HepG2 (cell line): ENCODE measurements around the gene LSS. TPM values are rescaled to one million over a fixed set of nuclear protein-coding genes. Genes with fewer than 3 reads are reported as not detected.
A peak's percentile ranks its signal among the peaks of the same experiment; 100 is the strongest.

Experiments
- ATF3 ChIP-seq: sonication (generic); formaldehyde crosslinking; IDR thresholded peaks from 2 replicates; pipeline ENCODE4 v1.4.0; 2020; ENCODE audit warnings: missing genetic modification reagents
- ATF4 ChIP-seq, 2 experiments: fragments of 450-650 bp in 1 of 2; sonication (generic) in 1 of 2; formaldehyde crosslinking; IDR thresholded peaks; 2 replicates each; pipeline versions ENCODE4 v1.5.0 to v1.8.0; 2020 to 2022; ENCODE audit warnings: mild to moderate bottlenecking in 1 of 2, missing genetic modification reagents in 1 of 2
- CBX5 ChIP-seq: sonication (generic); formaldehyde crosslinking; IDR thresholded peaks from 2 replicates; pipeline ENCODE4 v1.4.0; 2020; ENCODE audit warnings: missing genetic modification reagents, borderline replicate concordance
- CREB1 ChIP-seq, 2 experiments: fragments of 450-650 bp in 1 of 2; IDR thresholded peaks; 2 replicates each; pipeline ENCODE4 v1.6.1; 2016 to 2017; ENCODE audit warnings: control low read depth in 1 of 2, mild to moderate bottlenecking in 1 of 2, missing compliant biosample characterization in 1 of 2, missing genetic modification characterization in 1 of 2
- DRAP1 ChIP-seq: IDR thresholded peaks from 2 replicates; pipeline ENCODE4 v1.6.1; 2016; ENCODE audit warnings: missing genetic modification reagents, missing compliant biosample characterization
- HMG20A ChIP-seq: IDR thresholded peaks from 2 replicates; pipeline ENCODE4 v1.6.1; 2016; ENCODE audit warnings: borderline replicate concordance
- JUND ChIP-seq: sonication (generic); formaldehyde crosslinking; IDR thresholded peaks from 2 replicates; pipeline ENCODE4 v1.8.0; 2022; ENCODE audit warnings: mild to moderate bottlenecking, missing genetic modification reagents
- LCORL ChIP-seq, 2 experiments: fragments of 450-650 bp in 1 of 2; sonication (generic) in 1 of 2; formaldehyde crosslinking in 1 of 2; IDR thresholded peaks; 2 replicates each; pipeline versions ENCODE4 v1.5.0 to v1.6.1; 2017 to 2020; ENCODE audit warnings: antibody characterized with exemption in 1 of 2, missing genetic modification reagents in 1 of 2
- MED1 ChIP-seq: sonication (generic); formaldehyde crosslinking; IDR thresholded peaks from 2 replicates; pipeline ENCODE4 v1.4.0; 2020; ENCODE audit warnings: missing genetic modification reagents
- MTA3 ChIP-seq: sonication (generic); formaldehyde crosslinking; IDR thresholded peaks from 2 replicates; pipeline ENCODE4 v1.4.0; 2020; ENCODE audit warnings: missing genetic modification reagents
- PAF1 ChIP-seq: IDR thresholded peaks from 2 replicates; pipeline ENCODE4 v1.6.1; 2016; ENCODE audit warnings: missing genetic modification reagents, missing compliant biosample characterization
- PAX8 ChIP-seq: sonication (generic); formaldehyde crosslinking; IDR thresholded peaks from 2 replicates; pipeline ENCODE4 v1.8.0; 2022; ENCODE audit warnings: mild to moderate bottlenecking, missing genetic modification reagents, borderline replicate concordance
- POGK ChIP-seq: sonication (generic); formaldehyde crosslinking; conservative IDR thresholded peaks from 2 replicates; pipeline ENCODE4 v1.8.0; 2022; ENCODE audit warnings: mild to moderate bottlenecking, moderate library complexity, missing genetic modification reagents
- SALL1 ChIP-seq: sonication (generic); formaldehyde crosslinking; IDR thresholded peaks from 2 replicates; pipeline ENCODE4 v1.8.0; 2022; ENCODE audit warnings: mild to moderate bottlenecking, missing genetic modification reagents
- SMAD9 ChIP-seq: sonication (generic); formaldehyde crosslinking; IDR thresholded peaks from 2 replicates; pipeline ENCODE4 v1.5.1; 2020; ENCODE audit warnings: mild to moderate bottlenecking, missing genetic modification reagents
- TP53 ChIP-seq: sonication (generic); formaldehyde crosslinking; conservative IDR thresholded peaks from 2 replicates; pipeline ENCODE4 v1.4.0; 2020; ENCODE audit warnings: missing genetic modification reagents
- ZMAT3 ChIP-seq: sonication (generic); formaldehyde crosslinking; conservative IDR thresholded peaks from 2 replicates; pipeline ENCODE4 v1.7.0; 2021; ENCODE audit warnings: missing genetic modification reagents
- ZMYM4 ChIP-seq: sonication (generic); formaldehyde crosslinking; IDR thresholded peaks from 2 replicates; pipeline ENCODE4 v1.8.1; 2023; ENCODE audit warnings: mild to moderate bottlenecking, missing genetic modification reagents
- ZNF414 ChIP-seq: sonication (generic); formaldehyde crosslinking; IDR thresholded peaks from 2 replicates; pipeline ENCODE4 v1.5.0; 2020; ENCODE audit warnings: missing genetic modification reagents
- ZNF574 ChIP-seq: sonication (generic); formaldehyde crosslinking; IDR thresholded peaks from 2 replicates; pipeline ENCODE4 v1.4.0; 2020; ENCODE audit warnings: missing genetic modification reagents
- ZNF737 ChIP-seq: sonication (generic); formaldehyde crosslinking; IDR thresholded peaks from 2 replicates; pipeline ENCODE4 v1.5.0; 2020; ENCODE audit warnings: missing genetic modification reagents, mild to moderate bottlenecking, borderline replicate concordance
- ZNF776 ChIP-seq: sonication (generic); formaldehyde crosslinking; IDR thresholded peaks from 2 replicates; pipeline ENCODE4 v1.4.0; 2020; ENCODE audit warnings: mild to moderate bottlenecking, missing genetic modification reagents
- polyA plus RNA-seq, 8 experiments: library from polyadenylated mRNA; depleted of rRNA in 3 of 8; stranded (reverse) in 7 of 8; unstranded in 1 of 8; fragments of >200 nt; fragmentation: Illumina TruSeq in 4 of 8; extraction: Trizol in 4 of 8; gene quantifications; 2 replicates each; pipeline versions ENCODE4 v1.2.1 to v1.2.3, GENCODE V29; 2011 to 2016; ENCODE audit warnings: low read depth in 4 of 8, missing spikeins in 1 of 8, mixed read lengths in 1 of 8; ENCODE audit not compliant: insufficient read depth in 1 of 8
- total RNA-seq, 5 experiments: library from RNA; depleted of rRNA; stranded (reverse); fragments of >200 nt; fragmentation: Illumina TruSeq; extraction: Trizol; gene quantifications; 2 replicates each; pipeline ENCODE4 v1.2.3, GENCODE V29; 2016; ENCODE audit warnings: low read depth in 1 of 5

The LSS gene
- total and polyA plus RNA-seq, 2 of the 13 experiments (the other 11 are each of a cell fraction or from before 2014, with no cell fraction given) = 72.6 to 113 TPM

DNA sequence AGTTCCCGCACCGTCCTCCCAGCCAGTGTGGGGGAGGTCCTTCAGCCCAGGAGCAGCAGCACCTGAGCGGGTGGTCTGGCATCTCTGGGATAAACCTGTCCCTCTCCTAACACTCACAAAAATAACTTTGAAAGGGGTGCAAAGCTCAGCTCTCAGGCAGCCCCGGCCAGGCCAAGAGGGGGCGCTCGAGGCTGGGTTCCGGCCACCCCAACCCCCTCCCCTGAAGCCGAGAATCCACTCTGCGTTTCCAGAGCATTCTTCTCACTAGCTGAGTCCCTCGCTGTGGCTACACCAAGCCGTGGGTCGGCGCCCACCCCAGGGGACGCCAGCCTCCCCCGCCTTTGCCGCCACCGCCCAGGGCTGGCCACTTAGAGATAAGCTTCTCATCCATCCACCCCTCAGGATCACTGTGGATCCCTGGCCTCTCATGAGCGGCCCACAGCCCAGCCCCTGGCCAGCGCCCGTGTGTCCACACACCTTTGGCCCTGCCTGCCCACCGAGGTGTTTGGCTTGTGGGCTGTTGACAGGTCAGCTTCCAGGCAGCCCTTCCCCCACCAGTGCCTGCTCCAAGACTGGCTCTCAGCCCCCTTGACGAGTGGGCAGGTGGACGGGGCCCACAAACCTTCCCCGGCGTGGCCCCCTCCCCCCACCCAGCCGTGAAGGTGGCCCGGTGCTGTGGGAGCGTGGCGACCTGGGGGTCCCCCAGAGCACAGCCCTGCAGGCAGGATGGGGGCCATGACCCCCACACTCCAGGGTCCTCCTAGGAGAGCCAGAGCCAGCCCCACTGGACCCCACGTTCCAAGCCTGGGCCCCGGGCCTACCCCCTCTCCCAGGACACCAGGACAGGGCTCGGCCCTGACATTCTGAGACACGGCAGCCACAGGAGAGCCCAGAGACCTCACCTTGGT, 75.1 kb downstream of the LSS start (continued):
- TF ChIP-seq CBX5 (CRISPR knock-in tag) = peak; percentile 16; the same call in 1 of the 2 replicates
- TF ChIP-seq ATF4 (CRISPR knock-in tag; IDR thresholded peaks at IDR 0.05) = no peak
- TF ChIP-seq ZNF414 (CRISPR knock-in tag) = peak; percentile 62; the same call in 1 of the 2 replicates
- no peak for TF ChIP-seq HMG20A (CRISPR knock-in tag)
- TF ChIP-seq SMAD9 (CRISPR knock-in tag) = no peak
- peak; percentile 44; the same call in 1 of the 2 replicates for TF ChIP-seq ZNF574 (CRISPR knock-in tag)
- 0 out of 2 replicates have a peak, but pooled peaks have one; percentile 5 for TF ChIP-seq ATF3 (CRISPR knock-in tag)
- TF ChIP-seq MED1 = peak; percentile 63
- TF ChIP-seq MTA3 (CRISPR knock-in tag) = no peak
- TF ChIP-seq PAX8 (CRISPR knock-in tag) = no peak
- TF ChIP-seq SALL1 (CRISPR knock-in tag) = peak; percentile 64; the same call in 1 of the 2 replicates
- TF ChIP-seq ZNF737 (CRISPR knock-in tag) = no peak
- TF ChIP-seq PAF1 = no peak
- TF ChIP-seq TP53 (CRISPR knock-in tag) = no peak
- 0 out of 2 replicates have a peak, but pooled peaks have one; percentile 41 for TF ChIP-seq POGK (CRISPR knock-in tag)
- TF ChIP-seq CREB1 (IDR thresholded peaks at IDR 0.05) = no peak
- no peak for TF ChIP-seq CREB1 (CRISPR knock-in tag; IDR thresholded peaks at IDR 0.05)
- TF ChIP-seq ZMYM4 = peak; percentile 46; the same call in 1 of the 2 replicates
- no peak for TF ChIP-seq LCORL (IDR thresholded peaks at IDR 0.05)
- TF ChIP-seq LCORL (CRISPR knock-in tag; IDR thresholded peaks at IDR 0.05) = peak; percentile 89
- peak; percentile 31; the same call in 1 of the 2 replicates for TF ChIP-seq ZMAT3 (CRISPR knock-in tag)
- TF ChIP-seq ZNF776 (CRISPR knock-in tag) = no peak
- no peak; the same call in 1 of the 2 replicates for TF ChIP-seq DRAP1
- TF ChIP-seq JUND (CRISPR knock-in tag) = no peak
